Keratinocyte (primary cell): ENCODE data around the gene MRPL10. TPM values are rescaled to one million over a fixed set of nuclear protein-coding genes. Genes with fewer than 3 reads are reported as not detected.

ENCODE experiments used
- DNase-seq: peaks from one replicate; pipeline ENCODE4 v3.0.0-alpha.2; 2011; ENCODE audit warnings: low read depth, missing footprints, low spot score
- FAIRE-seq: peaks from 2 replicates; lab custom pipeline; 2011; peaks lifted over from hg19 to GRCh38; lab: Jason Lieb, UNC
- H2AFZ ChIP-seq: 2 replicates; pipeline ENCODE4 v1.6.0; 2012; ENCODE audit warnings: low read length, control low read depth, inconsistent platforms; ENCODE audit not compliant: control insufficient read depth
- H3K27ac ChIP-seq: 2 replicates; pipeline ENCODE4 v1.5.1; 2011; ENCODE audit warnings: low read length; ENCODE audit not compliant: control insufficient read depth, insufficient read depth
- H3K27me3 ChIP-seq: 3 replicates; pipeline ENCODE4 v1.6.0; 2011; ENCODE audit warnings: low read length; ENCODE audit not compliant: control insufficient read depth, insufficient read depth; ENCODE audit errors: extremely low read depth
- H3K36me3 ChIP-seq, 2 experiments: 2 replicates in 1 of 2; 3 replicates in 1 of 2; pipeline ENCODE4 v1.5.1; 2011; ENCODE audit warnings: low read length in 2 of 2, mild to moderate bottlenecking in 1 of 2; ENCODE audit not compliant: control insufficient read depth in 2 of 2, insufficient read depth in 2 of 2; ENCODE audit errors: extremely low read depth in 1 of 2
- H3K4me1 ChIP-seq: 3 replicates; pipeline ENCODE4 v1.5.1; 2011; ENCODE audit warnings: low read length; ENCODE audit not compliant: control insufficient read depth, insufficient read depth; ENCODE audit errors: extremely low read depth
- H3K4me2 ChIP-seq: 3 replicates; pipeline ENCODE4 v1.6.0; 2011; ENCODE audit warnings: low read depth, low read length; ENCODE audit not compliant: control insufficient read depth, insufficient read depth; ENCODE audit errors: extremely low read depth
- H3K4me3 ChIP-seq, 3 experiments: fragments of 200-600 bp in 1 of 3; sonication (generic) in 1 of 3; 2 replicates in 2 of 3; 3 replicates in 1 of 3; pipeline ENCODE4 v1.5.1; 2011 to 2016; ENCODE audit warnings: low read length in 3 of 3, mild to moderate bottlenecking in 3 of 3, control low read depth in 2 of 3, inconsistent platforms in 1 of 3, low read depth in 1 of 3, mixed read lengths in 1 of 3, mixed run types in 1 of 3, moderate library complexity in 1 of 3; ENCODE audit not compliant: control insufficient read depth in 2 of 3, insufficient read depth in 2 of 3; ENCODE audit errors: extremely low read depth in 1 of 3
- H3K79me2 ChIP-seq: 2 replicates; pipeline ENCODE4 v1.6.0; 2012; ENCODE audit warnings: low read length; ENCODE audit not compliant: control insufficient read depth, insufficient read depth
- H3K9ac ChIP-seq: 3 replicates; pipeline ENCODE4 v1.6.0; 2011; ENCODE audit warnings: low read length; ENCODE audit not compliant: control insufficient read depth, insufficient read depth; ENCODE audit errors: extremely low read depth
- H3K9me1 ChIP-seq: 3 replicates; pipeline ENCODE4 v1.6.0; 2011; ENCODE audit warnings: low read length; ENCODE audit not compliant: control insufficient read depth, insufficient read depth; ENCODE audit errors: extremely low read depth
- H3K9me3 ChIP-seq: 2 replicates; pipeline ENCODE4 v1.5.1; 2012; ENCODE audit warnings: low read depth, low read length; ENCODE audit not compliant: control insufficient read depth
- H4K20me1 ChIP-seq: 3 replicates; pipeline ENCODE4 v1.6.0; 2011; ENCODE audit warnings: low read length; ENCODE audit not compliant: control insufficient read depth, insufficient read depth; ENCODE audit errors: extremely low read depth
- CTCF ChIP-seq, 3 experiments: IDR thresholded peaks in 1 of 3; conservative IDR thresholded peaks in 1 of 3; optimal IDR thresholded peaks in 1 of 3; 2 replicates in 2 of 3; 3 replicates in 1 of 3; pipeline versions ENCODE3 to v1.5.1; 2011; ENCODE audit warnings: low read length in 3 of 3, mild to moderate bottlenecking in 3 of 3, moderate library complexity in 2 of 3, control low read depth in 1 of 3, inconsistent platforms in 1 of 3; ENCODE audit not compliant: insufficient read depth in 2 of 3; ENCODE audit errors: extremely low read depth in 1 of 3
- EZH2 ChIP-seq: IDR thresholded peaks from one replicate; pipeline ENCODE4 v1.6.1; 2012; ENCODE audit warnings: inconsistent platforms, mild to moderate bottlenecking, low read length, moderate library complexity
- dilution Hi-C: fragments of 300-500 bp; cut with MboI; formaldehyde crosslinking; loops from one replicate; pipeline ENCODE4 v1.7.0; 2020; ENCODE audit warnings: low sequenced_read_pairs; ENCODE audit not compliant: extremely low pct_ligation_motif_present
- polyA minus RNA-seq, 3 experiments: library from RNA; depleted of rRNA, polyadenylated mRNA; stranded (reverse); fragments of >200 nt; gene quantifications; 1 replicate in 1 of 3; 2 replicates in 1 of 3; 3 replicates in 1 of 3; pipeline ENCODE4 v1.2.3, GENCODE V29; 2011
- polyA plus RNA-seq, 5 experiments: library from polyadenylated mRNA; depleted of rRNA in 3 of 5; stranded (reverse) in 3 of 5; stranded (forward) in 1 of 5; unstranded in 1 of 5; fragments of >200 nt; gene quantifications; 1 replicate in 1 of 5; 2 replicates in 3 of 5; 3 replicates in 1 of 5; pipeline versions ENCODE4 v1.2.1 to v1.2.3, GENCODE V29; 2011 to 2012; ENCODE audit warnings: missing spikeins in 2 of 5, low read depth in 1 of 5, low replicate concordance in 1 of 5

MRPL10 gene
- polyA plus RNA-seq (42.4 to 52.5 TPM (median 43.1 TPM) in 3 replicates), polyA minus RNA-seq (57.4 to 77.0 TPM (median 62.3 TPM) in 3 replicates)
- polyA plus RNA-seq (2011; ENCODE audit: low read depth): 36.2 TPM
- 49.7 and 55.2 TPM in 2 replicates for polyA plus RNA-seq (2011; cell fraction: cytosol; rRNA removed)
- 33.2 and 38.8 TPM in 2 replicates for polyA plus RNA-seq (2011; cell fraction: nucleus; rRNA removed)
- polyA plus RNA-seq (2012; ENCODE audit: low replicate concordance): 35.4 and 36.8 TPM in 2 replicates
- polyA minus RNA-seq (2011; cell fraction: cytosol; rRNA and poly(A)+ RNA removed): 103 TPM
- 10.7 and 11.7 TPM in 2 replicates for polyA minus RNA-seq (2011; cell fraction: nucleus; rRNA and poly(A)+ RNA removed)

- peak; percentile 58 for FAIRE-seq
- no peak for TF ChIP-seq EZH2
- peak; percentile 31 to 52 (median 49) for TF ChIP-seq CTCF (optimal IDR thresholded peaks at IDR 0.05 in 1 of 3, IDR thresholded peaks at IDR 0.05 in 1 of 3, conservative IDR thresholded peaks at IDR 0.05 in 1 of 3; ENCODE audit: extremely low read depth in 1 of 3, insufficient read depth in 2 of 3, low read length in 3 of 3)
- no peak for DNase-seq
Observed at GRCh38 chr17:47831003-47831933, at the start of gene MRPL10, which contains the start of gene LRRC46. MRPL10 (minus strand) TSS chr17:47831541; CDS start chr17:47831511, 30 bp downstream. LRRC46 (plus strand) TSS chr17:47831670; CDS start chr17:47831990, 320 bp downstream.

GRCh38 chr17:47879776-47880454 is 48.6 kb upstream of the MRPL10 start:
- Histone ChIP-seq H3K9me3 (no peaks in the 10 kb centered on the region), H3K9me1 (no peaks in the 10 kb centered on the region), H3K4me2 (no peak overlapping the region), H3K27me3 (peaks cover 5% of the 10 kb centered on the region), H3K79me2 (no peaks in the 10 kb centered on the region), H4K20me1 (no peaks in the 10 kb centered on the region), H3K27ac (no peak overlapping the region), H3K4me3 (no peak overlapping the region), H3K36me3 (no peaks in the 10 kb centered on the region), H2AFZ (no peak overlapping the region), H3K9ac (no peak overlapping the region), H3K4me1 (peaks cover 3% of the 10 kb centered on the region)
- FAIRE-seq (no peak), DNase-seq (no peak)
- TF ChIP-seq CTCF (optimal IDR thresholded peaks at IDR 0.05 in 1 of 3, IDR thresholded peaks at IDR 0.05 in 1 of 3, conservative IDR thresholded peaks at IDR 0.05 in 1 of 3; ENCODE audit: extremely low read depth in 1 of 3, insufficient read depth in 2 of 3, low read length in 3 of 3) (no peak), EZH2 (no peak)
- dilution Hi-C loops: no loop called here

More at GRCh38 chr17:47831003-47831933, at the start of gene MRPL10, which contains the start of gene LRRC46:
- no peaks in the 10 kb centered on the region for H3K27me3 ChIP-seq
- peak within 1 kb of the TSS; percentile 99 for H2AFZ ChIP-seq
- peak within 1 kb of the TSS; percentile 99 for H3K4me2 ChIP-seq
- H3K36me3 ChIP-seq: peaks cover 14 to 15% of the 10 kb centered on the region in 2 experiments
- H3K9ac ChIP-seq: peak within 1 kb of the TSS; percentile 84
- peak within 1 kb of the TSS; percentile 79 for H3K27ac ChIP-seq
- peaks cover 3% of the 10 kb centered on the region for H3K9me1 ChIP-seq
- no peaks in the 10 kb centered on the region for H4K20me1 ChIP-seq
- peaks cover 26% of the 10 kb centered on the region for H3K79me2 ChIP-seq
- no peaks in the 10 kb centered on the region for H3K9me3 ChIP-seq
- dilution Hi-C loops: no loop called here
- peak within 1 kb of the TSS; percentile 74 to 100 (median 100) for H3K4me3 ChIP-seq
- H3K4me1 ChIP-seq: peaks cover 18% of the 10 kb centered on the region
